ENCODE data around the gene MCC. TPM values are rescaled to one million over a fixed set of nuclear protein-coding genes. Genes with fewer than 3 reads are reported as not detected.

MCC gene
- total RNA-seq, 4 donors from 2014 or later: 17.0 to 24.8 (median 21.0) TPM

- intact Hi-C loops (cut with DNase I): no loop called here
- 74% methylated on average over 14 of the region's 14 CpGs for WGBS
- no peak for DNase-seq (ENCODE audit: extremely low spot score)
- Histone ChIP-seq H3K4me3 (no peak overlapping the region), H3K27ac (replicated peaks in 1 of 4) (no peak overlapping the region), H3K9me3 (no peaks in the 10 kb centered on the region), H3K27me3 (no peaks in the 10 kb centered on the region), H3K4me1 (peaks cover 6 to 22% (median 17%) of the 10 kb centered on the region in 4 donors), H3K36me3 (peaks cover 0 to 51% (median 22%) of the 10 kb centered on the region in 4 donors)
- TF ChIP-seq POLR2AphosphoS5 (IDR thresholded peaks at IDR 0.05): no peak
- no peak for TF ChIP-seq POLR2A (IDR thresholded peaks at IDR 0.05; ENCODE audit: low read depth)
- no peak for TF ChIP-seq EP300 (IDR thresholded peaks at IDR 0.05)
- no peak for TF ChIP-seq CTCF (IDR thresholded peaks at IDR 0.05)
Observed at GRCh38 chr5:113057557-113057984, 430.7 kb downstream of the MCC start.

GRCh38 chr5:113056988-113057387, 431.3 kb downstream of the MCC start:
- 83% methylated on average over 5 of the region's 5 CpGs for WGBS
- Histone ChIP-seq H3K27me3 (no peaks in the 10 kb centered on the region), H3K27ac (replicated peaks in 1 of 4) (no peak overlapping the region), H3K36me3 (peaks cover 0 to 51% (median 21%) of the 10 kb centered on the region in 4 donors), H3K4me1 (peaks cover 6 to 28% (median 17%) of the 10 kb centered on the region in 4 donors), H3K4me3 (no peak overlapping the region), H3K9me3 (no peaks in the 10 kb centered on the region)
- TF ChIP-seq POLR2AphosphoS5 (IDR thresholded peaks at IDR 0.05) (no peak), CTCF (IDR thresholded peaks at IDR 0.05) (no peak), POLR2A (IDR thresholded peaks at IDR 0.05; ENCODE audit: low read depth) (no peak), EP300 (IDR thresholded peaks at IDR 0.05) (no peak)
- no peak for DNase-seq (ENCODE audit: extremely low spot score)
- intact Hi-C loops (cut with DNase I): no loop called here

GRCh38 chr5:113054899-113055298, 433.4 kb downstream of the MCC start:
- H3K4me1 ChIP-seq: peaks cover 21 to 41% (median 33%) of the 10 kb centered on the region in 4 donors
- H3K27me3 ChIP-seq: no peaks in the 10 kb centered on the region
- H3K9me3 ChIP-seq: no peaks in the 10 kb centered on the region
- no peak overlapping the region for H3K4me3 ChIP-seq
- intact Hi-C loops (cut with DNase I): no loop called here
- WGBS: 87% methylated on average over 6 of the region's 11 CpGs
- H3K36me3 ChIP-seq: peaks cover 0 to 35% (median 21%) of the 10 kb centered on the region in 4 donors
- H3K27ac ChIP-seq (replicated peaks in 1 of 4): no peak overlapping the region
- DNase-seq (ENCODE audit: extremely low spot score): no peak
- no peak for TF ChIP-seq POLR2AphosphoS5 (IDR thresholded peaks at IDR 0.05)
- TF ChIP-seq CTCF (IDR thresholded peaks at IDR 0.05): no peak
- TF ChIP-seq EP300 (IDR thresholded peaks at IDR 0.05): no peak
- no peak for TF ChIP-seq POLR2A (IDR thresholded peaks at IDR 0.05; ENCODE audit: low read depth)

GRCh38 chr5:113053511-113053995, 434.7 kb downstream of the MCC start:
- Histone ChIP-seq H3K4me3 (no peak overlapping the region), H3K27me3 (no peaks in the 10 kb centered on the region), H3K27ac (replicated peaks in 1 of 4) (no peak overlapping the region), H3K9me3 (no peaks in the 10 kb centered on the region), H3K4me1 (peaks cover 15 to 28% (median 21%) of the 10 kb centered on the region in 4 donors), H3K36me3 (peaks cover 0 to 45% (median 30%) of the 10 kb centered on the region in 4 donors)
- WGBS: 90% methylated on average over 8 of the region's 9 CpGs
- intact Hi-C loops (cut with DNase I): no loop called here
- TF ChIP-seq CTCF (IDR thresholded peaks at IDR 0.05) (no peak), POLR2A (IDR thresholded peaks at IDR 0.05; ENCODE audit: low read depth) (no peak), EP300 (IDR thresholded peaks at IDR 0.05) (no peak), POLR2AphosphoS5 (IDR thresholded peaks at IDR 0.05) (no peak)
- DNase-seq (ENCODE audit: extremely low spot score): no peak
